Activated CD4-positive, alpha-beta T cell treated with anti-CD3 and anti-CD28 coated beads for 36 hours (primary cell): ENCODE measurements around the gene BUB1B. TPM values are rescaled to one million over a fixed set of nuclear protein-coding genes. Genes with fewer than 3 reads are reported as not detected.
A peak's percentile ranks its signal among the peaks of the same experiment; 100 is the strongest.

Experiments used
- ATAC-seq: fragments of 200-7000 bp; cut with Tn5 transposase; one replicate; pipeline ENCODE4 v1.10.0; 2021; ENCODE audit warnings: mild to moderate bottlenecking, moderate library complexity
- CTCF ChIA-PET: fragments of 350-600 bp; sonication (Branson Sonifier 250); formaldehyde crosslinking; loops from one replicate; lab custom pipeline; 2021; ENCODE audit warnings: antibody characterized with exemption; lab: Charles Lee
- POLR2A ChIA-PET: fragments of 350-600 bp; sonication (Branson Sonifier 250); formaldehyde crosslinking; loops from one replicate; lab custom pipeline; 2021; ENCODE audit warnings: antibody characterized with exemption, inconsistent platforms; lab: Charles Lee
- DNase-seq: peaks from one replicate; pipeline ENCODE4 v3.0.0-alpha.2; 2020
- H3K27ac Mint-ChIP-seq: one replicate; pipeline ENCODE4 v1.8.0; 2021; ENCODE audit warnings: mixed read lengths
- H3K27me3 Mint-ChIP-seq: one replicate; pipeline ENCODE4 v1.8.0; 2021; ENCODE audit warnings: mixed read lengths
- H3K36me3 Mint-ChIP-seq: one replicate; pipeline ENCODE4 v1.8.0; 2021; ENCODE audit warnings: low read depth, mixed read lengths
- H3K4me1 Mint-ChIP-seq: one replicate; pipeline ENCODE4 v1.8.0; 2021; ENCODE audit warnings: mixed read lengths
- H3K4me3 Mint-ChIP-seq: one replicate; pipeline ENCODE4 v1.8.0; 2021; ENCODE audit warnings: mild to moderate bottlenecking, moderate library complexity, mixed read lengths
- H3K9me3 Mint-ChIP-seq: one replicate; pipeline ENCODE4 v1.8.0; 2021; ENCODE audit warnings: low read depth, mixed read lengths
- intact Hi-C, 2 experiments: fragments of 100-400 bp; cut with DNase I in 1 of 2; cut with micrococcal nuclease in 1 of 2; formaldehyde crosslinking; loops; one replicate each; pipeline versions ENCODE4 v1.14.2 to v1.15.1; 2022 to 2024; cut with DNase I, micrococcal nuclease
- total RNA-seq, 2 experiments: library from RNA; stranded (reverse); gene quantifications; one replicate each; pipeline ENCODE4 v1.2.3, GENCODE V29; 2021

The BUB1B gene
- total RNA-seq, 2 experiments from 2014 or later: 95.3 to 99.5 TPM

DNA sequence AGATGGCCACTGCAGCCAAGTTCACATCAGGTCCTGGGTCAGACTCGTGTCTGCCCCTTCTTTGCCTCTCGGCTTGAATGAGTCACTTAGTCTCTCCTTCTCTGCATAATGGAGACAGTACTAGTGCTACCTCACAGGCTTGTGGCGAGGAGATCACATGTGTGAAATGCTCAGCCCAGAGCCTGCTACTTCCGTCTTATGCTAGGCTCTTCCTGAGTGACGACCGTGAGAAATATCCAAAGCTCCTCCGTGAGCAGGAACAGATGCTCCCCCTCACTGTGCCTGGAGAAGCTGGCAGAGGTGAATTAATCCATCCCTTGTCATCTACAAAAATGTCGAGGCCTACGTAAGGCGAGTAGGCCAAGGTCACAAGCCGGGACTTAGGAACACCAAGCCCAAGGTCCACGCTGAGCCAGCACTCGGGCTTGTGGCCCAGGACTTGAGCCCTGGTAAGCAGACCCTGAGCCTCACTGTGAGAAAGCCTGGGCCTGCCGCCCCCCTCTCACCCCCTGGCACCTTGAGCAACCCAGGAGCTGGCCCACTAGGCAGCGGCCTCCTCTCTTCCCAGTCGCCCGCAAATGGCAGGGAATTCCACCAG, 95.9 kb downstream of the BUB1B start:
- Mint-ChIP-seq H3K27me3 (peaks cover 16% of the 10 kb centered on the region), H3K4me3 (no peak overlapping the region), H3K9me3 (no peaks in the 10 kb centered on the region), H3K27ac (no peak overlapping the region), H3K36me3 (no peaks in the 10 kb centered on the region), H3K4me1 (peaks cover 6% of the 10 kb centered on the region)
- intact Hi-C loops: no loop called here
- ATAC-seq: peak; percentile 66
- DNase-seq: no peak
- CTCF ChIA-PET: interaction anchor here (1.1 to 2.2 kb wide), 3 partner anchors 17 to 765 kb away, joined by 3 to 12 read pairs (median 4); no protein-coding TSS in a partner anchor
- POLR2A ChIA-PET: no interaction called here

- CTCF ChIA-PET: interaction anchor here (0.6 to 2.0 kb wide), 6 partner anchors 16 to 764 kb away, joined by 3 to 7 read pairs (median 5); no protein-coding TSS in a partner anchor
- peaks cover 12% of the 10 kb centered on the region for H3K27me3 Mint-ChIP-seq
- no peak for DNase-seq
- no peaks in the 10 kb centered on the region for H3K36me3 Mint-ChIP-seq
- peaks cover 6% of the 10 kb centered on the region for H3K4me1 Mint-ChIP-seq
- H3K4me3 Mint-ChIP-seq: no peak overlapping the region
- intact Hi-C loops: no loop called here
- H3K9me3 Mint-ChIP-seq: no peaks in the 10 kb centered on the region
- POLR2A ChIA-PET: no interaction called here
- no peak overlapping the region for H3K27ac Mint-ChIP-seq
- no peak for ATAC-seq
These were observed 97.0 kb downstream of the BUB1B start for GRCh38 chr15:40257656-40258450.

DNA sequence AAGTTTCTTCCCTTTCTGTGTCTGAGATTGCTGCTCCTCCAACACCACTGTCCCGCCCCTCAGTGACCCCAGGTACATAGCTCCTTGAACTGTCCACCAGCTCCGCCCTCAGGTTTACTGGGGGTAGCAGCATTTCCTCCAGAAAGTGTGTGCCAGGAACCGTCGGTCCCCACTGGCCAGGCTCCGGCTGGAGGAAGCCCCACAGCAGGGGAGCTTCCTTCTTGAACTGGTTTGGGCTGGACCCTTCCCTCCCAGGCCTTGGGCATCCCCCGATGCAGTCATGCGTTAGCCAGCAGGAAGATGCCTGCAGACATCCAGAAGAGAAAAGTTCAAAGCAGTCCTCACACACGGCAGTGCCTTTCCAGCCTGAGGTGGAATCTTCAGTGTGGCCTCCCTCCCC, 97.7 kb downstream of the BUB1B start:
- H3K27me3 Mint-ChIP-seq: peaks cover 6% of the 10 kb centered on the region
- ChIA-PET POLR2A (no interaction called here), CTCF (interaction anchor here (0.6 to 2.0 kb wide), 5 partner anchors 10 to 50 kb away, joined by 3 to 7 read pairs (median 6); no protein-coding TSS in a partner anchor)
- H3K4me1 Mint-ChIP-seq: peaks cover 2% of the 10 kb centered on the region
- ATAC-seq: no peak
- no peak for DNase-seq
- intact Hi-C loops: no loop called here
- H3K36me3 Mint-ChIP-seq: no peaks in the 10 kb centered on the region
- H3K4me3 Mint-ChIP-seq: no peak overlapping the region
- H3K27ac Mint-ChIP-seq: no peak overlapping the region
- no peaks in the 10 kb centered on the region for H3K9me3 Mint-ChIP-seq

DNA sequence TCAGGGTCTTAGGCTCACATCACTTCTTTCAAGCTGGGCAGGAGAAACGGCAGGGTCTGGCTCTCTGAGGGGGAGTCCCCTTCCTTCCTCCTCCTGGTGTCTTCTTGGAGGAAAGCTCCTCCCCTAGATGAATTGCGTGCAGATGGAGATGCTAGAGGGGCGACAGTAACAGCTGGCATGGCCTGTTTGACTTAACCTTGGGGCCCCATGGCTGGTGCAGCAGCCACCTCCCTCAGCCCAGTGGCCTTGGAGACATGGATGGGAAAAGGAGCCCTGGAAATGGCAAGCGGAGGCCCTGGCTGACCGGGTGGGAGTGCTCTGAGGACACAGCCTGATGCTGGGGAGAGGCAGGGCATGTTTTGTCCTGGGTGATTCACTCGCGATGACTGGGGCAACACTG, 98.2 kb downstream of the BUB1B start:
- ATAC-seq: no peak
- ChIA-PET CTCF (interaction anchor here (0.6 to 2.0 kb wide), 5 partner anchors 9 to 51 kb away, joined by 3 to 7 read pairs (median 6); no protein-coding TSS in a partner anchor), POLR2A (no interaction called here)
- Mint-ChIP-seq H3K27me3 (peaks cover 2% of the 10 kb centered on the region), H3K27ac (no peak overlapping the region), H3K9me3 (no peaks in the 10 kb centered on the region), H3K36me3 (no peaks in the 10 kb centered on the region), H3K4me1 (no peaks in the 10 kb centered on the region), H3K4me3 (no peak overlapping the region)
- intact Hi-C loops: no loop called here
- no peak for DNase-seq

- Mint-ChIP-seq H3K9me3 (no peaks in the 10 kb centered on the region), H3K27ac (no peak overlapping the region), H3K27me3 (no peaks in the 10 kb centered on the region), H3K4me1 (no peaks in the 10 kb centered on the region), H3K36me3 (no peaks in the 10 kb centered on the region), H3K4me3 (no peak overlapping the region)
- DNase-seq (no peak), ATAC-seq (no peak)
- ChIA-PET POLR2A (interaction anchor here (0.6 kb wide), 1 partner anchor 237 kb away, joined by 3 read pairs; no protein-coding TSS in a partner anchor), CTCF (interaction anchor here (0.5 to 5.5 kb wide), 8 partner anchors 8 to 156 kb away, joined by 3 to 42 read pairs (median 4); no protein-coding TSS in a partner anchor)
- intact Hi-C loops: no loop called here
These were observed 102.3 kb downstream of the BUB1B start for GRCh38 chr15:40263024-40263754.

- H3K27ac Mint-ChIP-seq: no peak overlapping the region
- POLR2A ChIA-PET: no interaction called here
- no peaks in the 10 kb centered on the region for H3K9me3 Mint-ChIP-seq
- intact Hi-C loops: no loop called here
- H3K4me3 Mint-ChIP-seq: no peak overlapping the region
- ATAC-seq: no peak
- H3K27me3 Mint-ChIP-seq: no peaks in the 10 kb centered on the region
- DNase-seq: no peak
- CTCF ChIA-PET: interaction anchor here (1.0 to 5.5 kb wide), 6 partner anchors 9 to 158 kb away, joined by 3 to 42 read pairs (median 11); no protein-coding TSS in a partner anchor
- no peaks in the 10 kb centered on the region for H3K36me3 Mint-ChIP-seq
- H3K4me1 Mint-ChIP-seq: no peaks in the 10 kb centered on the region
These were observed 103.7 kb downstream of the BUB1B start for GRCh38 chr15:40264321-40265153.

- intact Hi-C loops: no loop called here
- ChIA-PET CTCF (interaction anchor here (1.0 to 3.1 kb wide), 2 partner anchors 9 to 47 kb away, joined by 4 to 18 read pairs; no protein-coding TSS in a partner anchor), POLR2A (no interaction called here)
- Mint-ChIP-seq H3K9me3 (no peaks in the 10 kb centered on the region), H3K27ac (no peak overlapping the region), H3K27me3 (no peaks in the 10 kb centered on the region), H3K4me3 (no peak overlapping the region), H3K4me1 (no peaks in the 10 kb centered on the region), H3K36me3 (no peaks in the 10 kb centered on the region)
- DNase-seq (no peak), ATAC-seq (no peak)
These were observed 104.5 kb downstream of the BUB1B start for GRCh38 chr15:40265355-40265754.

DNA sequence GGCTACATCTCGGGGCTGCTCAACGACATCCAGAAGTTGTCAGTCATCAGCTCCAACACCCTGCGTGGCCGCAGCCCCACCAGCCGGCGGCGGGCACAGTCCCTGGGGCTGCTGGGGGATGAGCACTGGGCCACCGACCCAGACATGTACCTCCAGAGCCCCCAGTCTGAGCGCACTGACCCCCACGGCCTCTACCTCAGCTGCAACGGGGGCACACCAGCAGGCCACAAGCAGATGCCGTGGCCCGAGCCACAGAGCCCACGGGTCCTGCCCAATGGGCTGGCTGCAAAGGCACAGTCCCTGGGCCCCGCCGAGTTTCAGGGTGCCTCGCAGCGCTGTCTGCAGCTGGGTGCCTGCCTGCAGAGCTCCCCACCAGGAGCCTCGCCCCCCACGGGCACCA, 105.0 kb downstream of the BUB1B start:
- POLR2A ChIA-PET: no interaction called here
- no peak overlapping the region for H3K27ac Mint-ChIP-seq
- no peaks in the 10 kb centered on the region for H3K4me1 Mint-ChIP-seq
- ATAC-seq (no peak), DNase-seq (no peak)
- no peaks in the 10 kb centered on the region for H3K9me3 Mint-ChIP-seq
- no peaks in the 10 kb centered on the region for H3K36me3 Mint-ChIP-seq
- CTCF ChIA-PET: interaction anchor here (1.0 kb wide), 1 partner anchor 9 kb away, joined by 4 read pairs; no protein-coding TSS in a partner anchor
- intact Hi-C loops: no loop called here
- no peak overlapping the region for H3K4me3 Mint-ChIP-seq
- H3K27me3 Mint-ChIP-seq: no peaks in the 10 kb centered on the region

DNA sequence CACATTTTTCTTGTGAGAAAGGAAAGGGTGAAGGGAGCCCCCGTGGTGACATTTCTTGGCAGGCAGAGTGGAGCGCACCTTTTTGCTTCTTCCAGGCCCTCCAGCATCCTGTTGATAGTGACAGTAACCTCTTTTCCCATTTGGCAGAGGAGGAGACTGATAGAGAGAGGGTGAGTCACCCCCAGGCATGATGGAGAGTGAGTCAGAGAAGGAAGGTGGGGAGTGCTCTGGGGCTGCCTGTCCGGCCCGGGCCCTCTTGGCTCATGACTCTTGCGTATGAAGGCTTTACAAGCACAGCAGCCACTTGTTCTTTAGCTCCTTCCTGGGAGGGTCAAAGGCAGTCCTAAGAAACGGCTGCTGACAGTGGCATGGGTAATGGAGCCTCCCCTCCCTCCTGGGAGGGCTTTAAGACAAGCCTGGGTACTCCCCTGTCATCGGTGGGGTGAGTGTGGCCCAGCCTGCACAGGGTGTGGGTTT, 106.0 kb downstream of the BUB1B start:
- H3K27ac Mint-ChIP-seq: no peak overlapping the region
- H3K9me3 Mint-ChIP-seq: no peaks in the 10 kb centered on the region
- H3K4me1 Mint-ChIP-seq: no peaks in the 10 kb centered on the region
- ATAC-seq: peak; percentile 83
- intact Hi-C loops: no loop called here
- no peaks in the 10 kb centered on the region for H3K27me3 Mint-ChIP-seq
- DNase-seq: no peak
- no peak overlapping the region for H3K4me3 Mint-ChIP-seq
- ChIA-PET POLR2A (interaction anchor here (0.6 kb wide), 1 partner anchor 163 kb away, joined by 3 read pairs; no protein-coding TSS in a partner anchor), CTCF (interaction anchor here (0.5 to 1.4 kb wide), 4 partner anchors 16 to 1711 kb away, joined by 3 read pairs; partner anchors contain the start of gene PAK6)
- no peaks in the 10 kb centered on the region for H3K36me3 Mint-ChIP-seq

- no peak for DNase-seq
- POLR2A ChIA-PET: no interaction called here
- ATAC-seq: no peak
- Mint-ChIP-seq H3K4me3 (no peak overlapping the region), H3K4me1 (no peaks in the 10 kb centered on the region), H3K9me3 (no peaks in the 10 kb centered on the region), H3K27me3 (no peaks in the 10 kb centered on the region), H3K27ac (no peak overlapping the region), H3K36me3 (no peaks in the 10 kb centered on the region)
- intact Hi-C loops: no loop called here
- CTCF ChIA-PET: interaction anchor here (0.5 to 1.4 kb wide), 7 partner anchors 9 to 591 kb away, joined by 3 to 4 read pairs (median 3); partner anchors contain the start of gene PAK6
These were observed 106.8 kb downstream of the BUB1B start for GRCh38 chr15:40267670-40268069.
